ENCODE results near the gene TNKS1BP1.

DNA sequence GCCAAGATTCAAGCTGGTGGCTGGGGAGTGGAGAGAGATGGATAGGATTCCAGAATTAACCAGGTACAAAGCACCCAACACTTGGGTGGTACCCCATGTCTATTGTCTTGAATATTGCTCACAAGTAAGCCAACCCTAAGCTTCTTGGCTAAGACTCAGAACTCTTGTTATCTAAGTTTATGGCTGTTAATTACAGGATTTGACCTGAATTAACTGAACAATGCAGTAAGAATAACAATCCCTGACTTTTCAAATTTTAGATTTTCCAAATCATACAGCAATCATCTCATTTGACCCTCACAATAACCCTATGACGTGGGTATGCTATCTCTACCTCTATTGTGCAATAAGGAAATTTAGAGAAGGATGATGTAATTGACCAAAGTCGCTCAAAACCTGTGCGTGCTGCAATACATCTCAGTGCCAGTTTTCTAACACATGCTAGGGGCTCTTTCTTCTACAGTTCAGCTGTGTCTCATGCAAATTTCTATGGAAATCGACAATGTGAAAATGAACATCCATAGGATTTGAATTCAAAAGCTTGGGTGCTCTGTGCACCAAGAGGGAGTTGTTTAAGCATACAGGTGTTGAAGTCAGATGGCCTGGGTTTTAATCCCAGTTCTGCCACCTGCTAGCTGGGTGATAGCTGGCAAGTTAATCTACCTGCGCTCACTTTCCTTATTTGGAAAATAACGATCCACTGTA lies 47.6 kb downstream of the TNKS1BP1 start:
- TF ChIP-seq CTCF (IDR thresholded peaks at IDR 0.05) (no peak), GABPB1 (CRISPR knock-in tag; IDR thresholded peaks at IDR 0.05) (no peak), ATF2 (CRISPR knock-in tag; IDR thresholded peaks at IDR 0.05; ENCODE audit: borderline replicate concordance, low read depth) (no peak), E2F4 (CRISPR knock-in tag; IDR thresholded peaks at IDR 0.05; ENCODE audit: borderline replicate concordance, low read depth) (no peak), NR3C1 (CRISPR knock-in tag; conservative IDR thresholded peaks at IDR 0.05; ENCODE audit: low read depth) (no peak), SMAD4 (CRISPR knock-in tag; IDR thresholded peaks at IDR 0.05) (no peak), SP1 (CRISPR knock-in tag; conservative IDR thresholded peaks at IDR 0.05) (no peak)
- TF ChIP-seq, protein P1, sequence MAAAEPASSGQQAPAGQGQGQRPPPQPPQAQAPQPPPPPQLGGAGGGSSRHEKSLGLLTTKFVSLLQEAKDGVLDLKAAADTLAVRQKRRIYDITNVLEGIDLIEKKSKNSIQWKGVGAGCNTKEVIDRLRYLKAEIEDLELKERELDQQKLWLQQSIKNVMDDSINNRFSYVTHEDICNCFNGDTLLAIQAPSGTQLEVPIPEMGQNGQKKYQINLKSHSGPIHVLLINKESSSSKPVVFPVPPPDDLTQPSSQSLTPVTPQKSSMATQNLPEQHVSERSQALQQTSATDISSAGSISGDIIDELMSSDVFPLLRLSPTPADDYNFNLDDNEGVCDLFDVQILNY (CRISPR knock-in tag; IDR thresholded peaks at IDR 0.05), result no peak
- TF ChIP-seq, protein P2, sequence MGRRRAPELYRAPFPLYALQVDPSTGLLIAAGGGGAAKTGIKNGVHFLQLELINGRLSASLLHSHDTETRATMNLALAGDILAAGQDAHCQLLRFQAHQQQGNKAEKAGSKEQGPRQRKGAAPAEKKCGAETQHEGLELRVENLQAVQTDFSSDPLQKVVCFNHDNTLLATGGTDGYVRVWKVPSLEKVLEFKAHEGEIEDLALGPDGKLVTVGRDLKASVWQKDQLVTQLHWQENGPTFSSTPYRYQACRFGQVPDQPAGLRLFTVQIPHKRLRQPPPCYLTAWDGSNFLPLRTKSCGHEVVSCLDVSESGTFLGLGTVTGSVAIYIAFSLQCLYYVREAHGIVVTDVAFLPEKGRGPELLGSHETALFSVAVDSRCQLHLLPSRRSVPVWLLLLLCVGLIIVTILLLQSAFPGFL (CRISPR knock-in tag; IDR thresholded peaks at IDR 0.05; ENCODE audit: borderline replicate concordance), result no peak

Data from WTC11 (cell line).